ENCODE results near the gene RXRA.
A peak's percentile ranks its signal among the peaks of the same experiment; 100 is the strongest.

RXRA gene

DNA sequence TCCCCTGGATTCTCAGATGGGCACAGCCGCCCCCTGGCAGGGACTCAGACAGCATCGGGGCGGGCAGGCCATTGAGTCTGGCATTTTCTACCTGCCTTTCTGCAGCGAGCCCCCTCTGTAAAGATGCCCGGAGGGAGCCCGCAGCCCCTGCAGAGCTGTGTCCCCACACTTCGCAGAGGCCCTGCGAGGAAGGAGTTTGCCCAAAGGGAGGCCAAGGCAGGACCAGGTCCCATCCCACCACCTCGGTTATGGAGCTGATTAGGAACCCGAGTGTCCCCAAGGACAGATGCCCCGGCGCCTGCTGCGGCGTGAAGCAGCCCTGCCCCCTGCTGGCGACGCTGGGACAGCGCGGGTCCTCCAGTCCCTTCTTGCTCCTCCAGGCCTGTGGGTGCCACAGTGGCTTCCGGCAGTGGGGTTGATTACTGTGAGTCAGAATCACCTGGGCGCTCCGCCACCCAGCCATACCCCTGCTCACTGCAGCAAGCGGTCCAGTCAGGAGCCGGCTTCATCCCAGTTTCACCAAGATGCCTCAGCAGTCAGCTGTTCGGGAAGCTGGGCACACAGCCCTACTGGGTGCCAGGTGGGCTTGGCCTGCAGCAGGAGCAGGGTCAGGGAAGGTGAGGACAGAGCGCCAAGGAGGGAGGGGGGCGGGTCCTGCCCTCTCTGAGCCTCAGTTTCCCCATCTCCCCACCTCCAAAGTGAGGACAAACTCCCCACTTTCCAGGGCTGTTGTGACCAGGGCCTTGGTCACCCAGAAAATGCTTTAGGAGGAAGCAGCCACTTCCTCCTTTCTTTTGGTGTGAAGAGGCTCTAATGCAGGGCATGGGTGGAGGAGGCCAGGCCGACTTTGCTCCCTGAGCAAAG, 117.2 kb downstream of the RXRA start (continued):
- TF ChIP-seq KLF9 (tag by site-specific recombination; IDR thresholded peaks at IDR 0.05; ENCODE audit: low read depth): peak; percentile 19; the same call in 1 of the 2 replicates
- no peak for TF ChIP-seq KLF7 (tag by site-specific recombination; IDR thresholded peaks at IDR 0.05; ENCODE audit: borderline replicate concordance)
- TF ChIP-seq ZNF843 (tag by site-specific recombination; IDR thresholded peaks at IDR 0.05): no peak
- no peak for TF ChIP-seq ZNF292 (tag by site-specific recombination; IDR thresholded peaks at IDR 0.05; ENCODE audit: borderline replicate concordance, low read depth)
- peak; percentile 28; the same call in 1 of the 2 replicates for TF ChIP-seq EGR2 (tag by site-specific recombination; IDR thresholded peaks at IDR 0.05; ENCODE audit: low read depth)
- TF ChIP-seq, protein P1, sequence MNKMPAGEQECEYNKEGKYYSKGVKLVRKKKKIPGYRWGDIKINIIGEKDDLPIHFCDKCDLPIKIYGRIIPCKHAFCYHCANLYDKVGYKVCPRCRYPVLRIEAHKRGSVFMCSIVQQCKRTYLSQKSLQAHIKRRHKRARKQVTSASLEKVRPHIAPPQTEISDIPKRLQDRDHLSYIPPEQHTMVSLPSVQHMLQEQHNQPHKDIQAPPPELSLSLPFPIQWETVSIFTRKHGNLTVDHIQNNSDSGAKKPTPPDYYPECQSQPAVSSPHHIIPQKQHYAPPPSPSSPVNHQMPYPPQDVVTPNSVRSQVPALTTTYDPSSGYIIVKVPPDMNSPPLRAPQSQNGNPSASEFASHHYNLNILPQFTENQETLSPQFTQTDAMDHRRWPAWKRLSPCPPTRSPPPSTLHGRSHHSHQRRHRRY (tag by site-specific recombination; IDR thresholded peaks at IDR 0.05): no peak
- peak; percentile 69 for TF ChIP-seq ZNF501 (tag by site-specific recombination; IDR thresholded peaks at IDR 0.05)
- peak; percentile 66 for TF ChIP-seq ZEB2 (tag by site-specific recombination; IDR thresholded peaks at IDR 0.05)
- TF ChIP-seq ZNF600 (tag by site-specific recombination; IDR thresholded peaks at IDR 0.05): peak; percentile 99
- no peak for TF ChIP-seq ZNF174 (tag by site-specific recombination; IDR thresholded peaks at IDR 0.05)
- TF ChIP-seq, protein P2, sequence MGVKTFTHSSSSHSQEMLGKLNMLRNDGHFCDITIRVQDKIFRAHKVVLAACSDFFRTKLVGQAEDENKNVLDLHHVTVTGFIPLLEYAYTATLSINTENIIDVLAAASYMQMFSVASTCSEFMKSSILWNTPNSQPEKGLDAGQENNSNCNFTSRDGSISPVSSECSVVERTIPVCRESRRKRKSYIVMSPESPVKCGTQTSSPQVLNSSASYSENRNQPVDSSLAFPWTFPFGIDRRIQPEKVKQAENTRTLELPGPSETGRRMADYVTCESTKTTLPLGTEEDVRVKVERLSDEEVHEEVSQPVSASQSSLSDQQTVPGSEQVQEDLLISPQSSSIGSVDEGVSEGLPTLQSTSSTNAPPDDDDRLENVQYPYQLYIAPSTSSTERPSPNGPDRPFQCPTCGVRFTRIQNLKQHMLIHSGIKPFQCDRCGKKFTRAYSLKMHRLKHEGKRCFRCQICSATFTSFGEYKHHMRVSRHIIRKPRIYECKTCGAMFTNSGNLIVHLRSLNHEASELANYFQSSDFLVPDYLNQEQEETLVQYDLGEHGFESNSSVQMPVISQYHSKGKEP (tag by site-specific recombination; IDR thresholded peaks at IDR 0.05): no peak
- TF ChIP-seq ZNF138 (tag by site-specific recombination; IDR thresholded peaks at IDR 0.05; ENCODE audit: borderline replicate concordance): no peak
- TF ChIP-seq, protein P3, sequence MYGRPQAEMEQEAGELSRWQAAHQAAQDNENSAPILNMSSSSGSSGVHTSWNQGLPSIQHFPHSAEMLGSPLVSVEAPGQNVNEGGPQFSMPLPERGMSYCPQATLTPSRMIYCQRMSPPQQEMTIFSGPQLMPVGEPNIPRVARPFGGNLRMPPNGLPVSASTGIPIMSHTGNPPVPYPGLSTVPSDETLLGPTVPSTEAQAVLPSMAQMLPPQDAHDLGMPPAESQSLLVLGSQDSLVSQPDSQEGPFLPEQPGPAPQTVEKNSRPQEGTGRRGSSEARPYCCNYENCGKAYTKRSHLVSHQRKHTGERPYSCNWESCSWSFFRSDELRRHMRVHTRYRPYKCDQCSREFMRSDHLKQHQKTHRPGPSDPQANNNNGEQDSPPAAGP (tag by site-specific recombination; IDR thresholded peaks at IDR 0.05): peak; percentile 17; the same call in 1 of the 2 replicates
- TF ChIP-seq ZNF837 (tag by site-specific recombination; IDR thresholded peaks at IDR 0.05): no peak
- TF ChIP-seq ZBTB17 (tag by site-specific recombination; IDR thresholded peaks at IDR 0.05): peak; percentile 64
- 0 out of 2 replicates have a peak, but pooled peaks have one; percentile 50 for TF ChIP-seq ZBTB10 (tag by site-specific recombination; IDR thresholded peaks at IDR 0.05)
- TF ChIP-seq ZNF24 (tag by site-specific recombination; IDR thresholded peaks at IDR 0.05): no peak
- no peak for TF ChIP-seq ZNF223 (tag by site-specific recombination; IDR thresholded peaks at IDR 0.05)
- TF ChIP-seq ZNF654 (tag by site-specific recombination; IDR thresholded peaks at IDR 0.05; ENCODE audit: low read depth): peak; percentile 91
- TF ChIP-seq ZBTB1 (tag by site-specific recombination; IDR thresholded peaks at IDR 0.05): no peak
- TF ChIP-seq, protein P4, sequence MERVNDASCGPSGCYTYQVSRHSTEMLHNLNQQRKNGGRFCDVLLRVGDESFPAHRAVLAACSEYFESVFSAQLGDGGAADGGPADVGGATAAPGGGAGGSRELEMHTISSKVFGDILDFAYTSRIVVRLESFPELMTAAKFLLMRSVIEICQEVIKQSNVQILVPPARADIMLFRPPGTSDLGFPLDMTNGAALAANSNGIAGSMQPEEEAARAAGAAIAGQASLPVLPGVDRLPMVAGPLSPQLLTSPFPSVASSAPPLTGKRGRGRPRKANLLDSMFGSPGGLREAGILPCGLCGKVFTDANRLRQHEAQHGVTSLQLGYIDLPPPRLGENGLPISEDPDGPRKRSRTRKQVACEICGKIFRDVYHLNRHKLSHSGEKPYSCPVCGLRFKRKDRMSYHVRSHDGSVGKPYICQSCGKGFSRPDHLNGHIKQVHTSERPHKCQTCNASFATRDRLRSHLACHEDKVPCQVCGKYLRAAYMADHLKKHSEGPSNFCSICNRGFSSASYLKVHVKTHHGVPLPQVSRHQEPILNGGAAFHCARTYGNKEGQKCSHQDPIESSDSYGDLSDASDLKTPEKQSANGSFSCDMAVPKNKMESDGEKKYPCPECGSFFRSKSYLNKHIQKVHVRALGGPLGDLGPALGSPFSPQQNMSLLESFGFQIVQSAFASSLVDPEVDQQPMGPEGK (tag by site-specific recombination; IDR thresholded peaks at IDR 0.05): peak; percentile 70
- TF ChIP-seq, protein P5, sequence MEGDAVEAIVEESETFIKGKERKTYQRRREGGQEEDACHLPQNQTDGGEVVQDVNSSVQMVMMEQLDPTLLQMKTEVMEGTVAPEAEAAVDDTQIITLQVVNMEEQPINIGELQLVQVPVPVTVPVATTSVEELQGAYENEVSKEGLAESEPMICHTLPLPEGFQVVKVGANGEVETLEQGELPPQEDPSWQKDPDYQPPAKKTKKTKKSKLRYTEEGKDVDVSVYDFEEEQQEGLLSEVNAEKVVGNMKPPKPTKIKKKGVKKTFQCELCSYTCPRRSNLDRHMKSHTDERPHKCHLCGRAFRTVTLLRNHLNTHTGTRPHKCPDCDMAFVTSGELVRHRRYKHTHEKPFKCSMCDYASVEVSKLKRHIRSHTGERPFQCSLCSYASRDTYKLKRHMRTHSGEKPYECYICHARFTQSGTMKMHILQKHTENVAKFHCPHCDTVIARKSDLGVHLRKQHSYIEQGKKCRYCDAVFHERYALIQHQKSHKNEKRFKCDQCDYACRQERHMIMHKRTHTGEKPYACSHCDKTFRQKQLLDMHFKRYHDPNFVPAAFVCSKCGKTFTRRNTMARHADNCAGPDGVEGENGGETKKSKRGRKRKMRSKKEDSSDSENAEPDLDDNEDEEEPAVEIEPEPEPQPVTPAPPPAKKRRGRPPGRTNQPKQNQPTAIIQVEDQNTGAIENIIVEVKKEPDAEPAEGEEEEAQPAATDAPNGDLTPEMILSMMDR (tag by site-specific recombination; IDR thresholded peaks at IDR 0.05): peak; percentile 97
- TF ChIP-seq ZNF510 (tag by site-specific recombination; IDR thresholded peaks at IDR 0.05; ENCODE audit: insufficient replicate concordance): no peak
- peak; percentile 65; the same call in 1 of the 2 replicates for TF ChIP-seq ZNF610 (tag by site-specific recombination; IDR thresholded peaks at IDR 0.05; ENCODE audit: borderline replicate concordance)
- TF ChIP-seq ZBTB6 (tag by site-specific recombination; IDR thresholded peaks at IDR 0.05): peak; percentile 59; the same call in 1 of the 2 replicates

Measured in HEK293 (cell line).